Rectal smooth muscle tissue (tissue), 1 donor: ENCODE data around the gene SCAF4.
"Not testable (repeated sequence)": the region's sequence is repeated elsewhere in the genome, so short reads cannot be mapped to it uniquely, and the experiment has no call there.

Experiments
- H3K27ac ChIP-seq: one replicate; pipeline ENCODE4 v1.7.0; 2013; ENCODE audit warnings: low read depth, low read length, inconsistent platforms
- H3K27me3 ChIP-seq: one replicate; pipeline ENCODE4 v1.7.0; 2013; ENCODE audit warnings: low read length; ENCODE audit not compliant: control insufficient read depth, insufficient read depth
- H3K36me3 ChIP-seq: one replicate; pipeline ENCODE4 v1.7.0; 2013; ENCODE audit warnings: low read length; ENCODE audit not compliant: control insufficient read depth, insufficient read depth
- H3K4me1 ChIP-seq: one replicate; pipeline ENCODE4 v1.7.0; 2013; ENCODE audit warnings: low read length; ENCODE audit not compliant: control insufficient read depth, insufficient read depth
- H3K4me3 ChIP-seq: one replicate; pipeline ENCODE4 v1.7.0; 2013; ENCODE audit warnings: low read length
- H3K9ac ChIP-seq: one replicate; pipeline ENCODE4 v1.7.0; 2013; ENCODE audit warnings: low read length

The SCAF4 gene

GRCh38 chr21:31673321-31673912, 58.5 kb downstream of the SCAF4 start:
- Histone ChIP-seq H3K4me1 (peaks cover 4% of the 10 kb centered on the region), H3K27me3 (no peaks in the 10 kb centered on the region), H3K9ac (no peak overlapping the region), H3K27ac (no peak overlapping the region), H3K4me3 (no peak overlapping the region), H3K36me3 (peaks cover 5% of the 10 kb centered on the region)

GRCh38 chr21:31671931-31672330, 60.0 kb downstream of the SCAF4 start:
- H3K27ac ChIP-seq, result no peak overlapping the region
- no peak overlapping the region for H3K9ac ChIP-seq
- peaks cover 4% of the 10 kb centered on the region for H3K4me1 ChIP-seq
- no peak overlapping the region for H3K4me3 ChIP-seq
- H3K27me3 ChIP-seq, result no peaks in the 10 kb centered on the region
- H3K36me3 ChIP-seq, result peaks cover 5% of the 10 kb centered on the region

GRCh38 chr21:31671146-31671716, 60.7 kb downstream of the SCAF4 start:
- H3K27me3 ChIP-seq, result no peaks in the 10 kb centered on the region
- no peak overlapping the region for H3K27ac ChIP-seq
- peaks cover 4% of the 10 kb centered on the region for H3K4me1 ChIP-seq
- no peak overlapping the region for H3K9ac ChIP-seq
- H3K4me3 ChIP-seq, result no peak overlapping the region
- H3K36me3 ChIP-seq, result peaks cover 7% of the 10 kb centered on the region

GRCh38 chr21:31670070-31670469, 61.8 kb downstream of the SCAF4 start:
- Histone ChIP-seq H3K4me3 (no peak overlapping the region), H3K36me3 (peaks cover 10% of the 10 kb centered on the region), H3K9ac (no peak overlapping the region), H3K27me3 (no peaks in the 10 kb centered on the region), H3K27ac (no peak overlapping the region), H3K4me1 (peaks cover 4% of the 10 kb centered on the region)

GRCh38 chr21:31668651-31669491, 63.0 kb downstream of the SCAF4 start:
- Histone ChIP-seq H3K4me1 (peaks cover 4% of the 10 kb centered on the region), H3K27ac (no peak overlapping the region), H3K9ac (no peak overlapping the region), H3K36me3 (peaks cover 10% of the 10 kb centered on the region), H3K27me3 (no peaks in the 10 kb centered on the region), H3K4me3 (no peak overlapping the region)

- no peak overlapping the region for H3K4me3 ChIP-seq
- H3K36me3 ChIP-seq, result peaks cover 15% of the 10 kb centered on the region
- H3K9ac ChIP-seq, result no peak overlapping the region
- H3K27ac ChIP-seq, result no peak overlapping the region
- no peaks in the 10 kb centered on the region for H3K27me3 ChIP-seq
- H3K4me1 ChIP-seq, result peaks cover 6% of the 10 kb centered on the region
These were observed 64.3 kb downstream of the SCAF4 start for GRCh38 chr21:31667639-31668038.

GRCh38 chr21:31667132-31667531, 64.8 kb downstream of the SCAF4 start:
- H3K36me3 ChIP-seq, result peaks cover 17% of the 10 kb centered on the region
- H3K27ac ChIP-seq, result no peak overlapping the region
- H3K4me3 ChIP-seq, result no peak overlapping the region
- H3K4me1 ChIP-seq, result peaks cover 6% of the 10 kb centered on the region
- H3K9ac ChIP-seq, result no peak overlapping the region
- no peaks in the 10 kb centered on the region for H3K27me3 ChIP-seq

GRCh38 chr21:31666445-31667010, 65.4 kb downstream of the SCAF4 start:
- Histone ChIP-seq H3K27ac (no peak overlapping the region), H3K36me3 (peaks cover 15% of the 10 kb centered on the region), H3K9ac (no peak overlapping the region), H3K4me1 (peaks cover 6% of the 10 kb centered on the region), H3K27me3 (no peaks in the 10 kb centered on the region), H3K4me3 (no peak overlapping the region)

- not testable (repeated sequence) for H3K9ac ChIP-seq, H3K27me3 ChIP-seq, H3K4me1 ChIP-seq, H3K4me3 ChIP-seq, H3K27ac ChIP-seq
- peaks cover 12% of the 10 kb centered on the region for H3K36me3 ChIP-seq
These were observed 66.0 kb downstream of the SCAF4 start for GRCh38 chr21:31665869-31666268.

GRCh38 chr21:31665397-31665796, 66.5 kb downstream of the SCAF4 start:
- Histone ChIP-seq H3K9ac (no peak overlapping the region), H3K36me3 (peaks cover 12% of the 10 kb centered on the region), H3K27me3 (no peaks in the 10 kb centered on the region), H3K27ac (no peak overlapping the region), H3K4me3 (no peak overlapping the region), H3K4me1 (peaks cover 10% of the 10 kb centered on the region)

GRCh38 chr21:31663584-31664249, 68.2 kb downstream of the SCAF4 start:
- Histone ChIP-seq H3K9ac (no peak overlapping the region), H3K36me3 (peaks cover 12% of the 10 kb centered on the region), H3K4me1 (peaks cover 6% of the 10 kb centered on the region), H3K27me3 (no peaks in the 10 kb centered on the region), H3K4me3 (no peak overlapping the region), H3K27ac (no peak overlapping the region)

GRCh38 chr21:31660591-31660990, 71.3 kb downstream of the SCAF4 start:
- Histone ChIP-seq H3K9ac (no peak overlapping the region), H3K36me3 (peaks cover 11% of the 10 kb centered on the region), H3K27ac (peak overlapping the region; percentile 77), H3K4me1 (peaks cover 6% of the 10 kb centered on the region), H3K4me3 (peak overlapping the region; percentile 100), H3K27me3 (no peaks in the 10 kb centered on the region)
